Putamen (tissue), 1 donor: ENCODE measurements around the gene MTMR1.

Source experiments
- DNase-seq: peaks from one replicate; pipeline ENCODE4 v3.0.0-alpha.2; 2016; ENCODE audit warnings: low spot score

The MTMR1 gene

GRCh38 chrX:150692831-150693724 is at the start of gene MTMR1:
TSS of gene MTMR1 (plus strand) at chrX:150693396. CDS start at chrX:150693531, 135 bp downstream.
- DNase-seq = no peak

GRCh38 chrX:150643958-150644357 is 49.2 kb upstream of the MTMR1 start:
- no peak for DNase-seq

- DNase-seq = no peak
These were observed 48.8 kb upstream of the MTMR1 start for GRCh38 chrX:150644422-150644821.

GRCh38 chrX:150647331-150647730 is 45.9 kb upstream of the MTMR1 start:
- no peak for DNase-seq

GRCh38 chrX:150648296-150648940 is 44.8 kb upstream of the MTMR1 start:
- DNase-seq = no peak

- no peak for DNase-seq
These were observed 43.9 kb upstream of the MTMR1 start for GRCh38 chrX:150649096-150649870.

- DNase-seq = no peak
These were observed 41.3 kb upstream of the MTMR1 start for GRCh38 chrX:150651906-150652305.

- DNase-seq = no peak
These were observed 37.4 kb upstream of the MTMR1 start for GRCh38 chrX:150655788-150656187.

GRCh38 chrX:150663073-150663472 is 30.1 kb upstream of the MTMR1 start:
- DNase-seq = no peak

- no peak for DNase-seq
These were observed 28.9 kb upstream of the MTMR1 start for GRCh38 chrX:150664290-150664689.

- no peak for DNase-seq
These were observed 17.0 kb upstream of the MTMR1 start for GRCh38 chrX:150676221-150676620.

- no peak for DNase-seq
These were observed 12.2 kb upstream of the MTMR1 start for GRCh38 chrX:150680974-150681373.

- DNase-seq = no peak
These were observed 10.1 kb upstream of the MTMR1 start for GRCh38 chrX:150683112-150683511.

GRCh38 chrX:150683536-150684146 is 9.6 kb upstream of the MTMR1 start:
- no peak for DNase-seq

GRCh38 chrX:150688911-150689451 is 4.2 kb upstream of the MTMR1 start:
- no peak for DNase-seq

GRCh38 chrX:150690126-150690525 is 3.1 kb upstream of the MTMR1 start:
- DNase-seq = no peak

GRCh38 chrX:150692296-150692695 is 900 bp upstream of the MTMR1 start:
- no peak for DNase-seq

- no peak for DNase-seq
These were observed 754 bp downstream of the MTMR1 start for GRCh38 chrX:150693725-150694574.

- no peak for DNase-seq
These were observed 1.7 kb downstream of the MTMR1 start for GRCh38 chrX:150694738-150695410.

GRCh38 chrX:150696331-150696730 is 3.1 kb downstream of the MTMR1 start:
- no peak for DNase-seq
